ENCODE results near the gene PPT1. TPM values are rescaled to one million over a fixed set of nuclear protein-coding genes. Genes with fewer than 3 reads are reported as not detected.

The PPT1 gene
- total RNA-seq, 1 experiment from 2014 or later, result 107 TPM

DNA sequence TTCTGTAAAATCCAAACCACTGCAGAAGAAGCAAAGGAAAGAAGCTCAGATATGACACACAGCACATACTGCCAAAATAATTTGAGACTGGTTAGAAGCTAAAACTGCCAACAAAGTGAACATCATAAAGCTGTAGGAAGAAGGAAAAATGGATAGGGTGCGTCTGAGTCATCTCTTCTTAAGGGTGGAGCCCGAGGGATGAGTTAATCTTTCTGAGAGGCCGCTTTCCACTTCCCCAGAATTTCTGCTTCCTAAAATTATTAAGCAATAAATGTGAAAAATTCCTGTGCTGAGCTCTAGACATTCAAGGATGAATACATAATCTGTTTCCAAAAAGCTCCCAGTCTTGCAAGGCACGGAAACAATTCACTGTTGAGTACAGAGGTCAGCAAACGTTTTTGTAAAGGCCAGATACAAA is 20.1 kb downstream of the PPT1 start:
- Mint-ChIP-seq H3K4me1 (no peaks in the 10 kb centered on the region), H3K9me3 (no peaks in the 10 kb centered on the region), H3K36me3 (peaks cover 45% of the 10 kb centered on the region), H3K4me3 (no peak overlapping the region), H3K27ac (no peak overlapping the region), H3K27me3 (ENCODE audit: low read depth) (no peaks in the 10 kb centered on the region)
- DNase-seq (ENCODE audit: low spot score), result no peak
- ChIA-PET POLR2A (no interaction called here), CTCF (interaction anchor here (0.9 to 1.3 kb wide), 3 partner anchors 9 to 328 kb away, joined by 3 to 8 read pairs (median 3); no protein-coding TSS in a partner anchor)
- ATAC-seq, result no peak
- TF ChIP-seq GABPB1 (CRISPR knock-in tag; IDR thresholded peaks at IDR 0.05), result no peak
- TF ChIP-seq PRRX2 (CRISPR knock-in tag; IDR thresholded peaks at IDR 0.05), result no peak
- TF ChIP-seq, protein P1, sequence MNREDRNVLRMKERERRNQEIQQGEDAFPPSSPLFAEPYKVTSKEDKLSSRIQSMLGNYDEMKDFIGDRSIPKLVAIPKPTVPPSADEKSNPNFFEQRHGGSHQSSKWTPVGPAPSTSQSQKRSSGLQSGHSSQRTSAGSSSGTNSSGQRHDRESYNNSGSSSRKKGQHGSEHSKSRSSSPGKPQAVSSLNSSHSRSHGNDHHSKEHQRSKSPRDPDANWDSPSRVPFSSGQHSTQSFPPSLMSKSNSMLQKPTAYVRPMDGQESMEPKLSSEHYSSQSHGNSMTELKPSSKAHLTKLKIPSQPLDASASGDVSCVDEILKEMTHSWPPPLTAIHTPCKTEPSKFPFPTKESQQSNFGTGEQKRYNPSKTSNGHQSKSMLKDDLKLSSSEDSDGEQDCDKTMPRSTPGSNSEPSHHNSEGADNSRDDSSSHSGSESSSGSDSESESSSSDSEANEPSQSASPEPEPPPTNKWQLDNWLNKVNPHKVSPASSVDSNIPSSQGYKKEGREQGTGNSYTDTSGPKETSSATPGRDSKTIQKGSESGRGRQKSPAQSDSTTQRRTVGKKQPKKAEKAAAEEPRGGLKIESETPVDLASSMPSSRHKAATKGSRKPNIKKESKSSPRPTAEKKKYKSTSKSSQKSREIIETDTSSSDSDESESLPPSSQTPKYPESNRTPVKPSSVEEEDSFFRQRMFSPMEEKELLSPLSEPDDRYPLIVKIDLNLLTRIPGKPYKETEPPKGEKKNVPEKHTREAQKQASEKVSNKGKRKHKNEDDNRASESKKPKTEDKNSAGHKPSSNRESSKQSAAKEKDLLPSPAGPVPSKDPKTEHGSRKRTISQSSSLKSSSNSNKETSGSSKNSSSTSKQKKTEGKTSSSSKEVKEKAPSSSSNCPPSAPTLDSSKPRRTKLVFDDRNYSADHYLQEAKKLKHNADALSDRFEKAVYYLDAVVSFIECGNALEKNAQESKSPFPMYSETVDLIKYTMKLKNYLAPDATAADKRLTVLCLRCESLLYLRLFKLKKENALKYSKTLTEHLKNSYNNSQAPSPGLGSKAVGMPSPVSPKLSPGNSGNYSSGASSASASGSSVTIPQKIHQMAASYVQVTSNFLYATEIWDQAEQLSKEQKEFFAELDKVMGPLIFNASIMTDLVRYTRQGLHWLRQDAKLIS (CRISPR knock-in tag; IDR thresholded peaks at IDR 0.05; ENCODE audit: borderline replicate concordance), result no peak
- TF ChIP-seq, protein P2, sequence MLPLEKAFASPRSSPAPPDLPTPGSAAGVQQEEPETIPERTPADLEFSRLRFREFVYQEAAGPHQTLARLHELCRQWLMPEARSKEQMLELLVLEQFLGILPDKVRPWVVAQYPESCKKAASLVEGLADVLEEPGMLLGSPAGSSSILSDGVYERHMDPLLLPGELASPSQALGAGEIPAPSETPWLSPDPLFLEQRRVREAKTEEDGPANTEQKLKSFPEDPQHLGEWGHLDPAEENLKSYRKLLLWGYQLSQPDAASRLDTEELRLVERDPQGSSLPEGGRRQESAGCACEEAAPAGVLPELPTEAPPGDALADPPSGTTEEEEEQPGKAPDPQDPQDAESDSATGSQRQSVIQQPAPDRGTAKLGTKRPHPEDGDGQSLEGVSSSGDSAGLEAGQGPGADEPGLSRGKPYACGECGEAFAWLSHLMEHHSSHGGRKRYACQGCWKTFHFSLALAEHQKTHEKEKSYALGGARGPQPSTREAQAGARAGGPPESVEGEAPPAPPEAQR (CRISPR knock-in tag; IDR thresholded peaks at IDR 0.05), result no peak
- TF ChIP-seq ZBTB21 (CRISPR knock-in tag; IDR thresholded peaks at IDR 0.05; ENCODE audit: borderline replicate concordance), result no peak
- no peak for TF ChIP-seq EMX1 (CRISPR knock-in tag; IDR thresholded peaks at IDR 0.05)
- TF ChIP-seq NFATC4 (CRISPR knock-in tag; IDR thresholded peaks at IDR 0.05), result no peak
- TF ChIP-seq ZNF232 (CRISPR knock-in tag; IDR thresholded peaks at IDR 0.05), result no peak
- TF ChIP-seq, protein P3, sequence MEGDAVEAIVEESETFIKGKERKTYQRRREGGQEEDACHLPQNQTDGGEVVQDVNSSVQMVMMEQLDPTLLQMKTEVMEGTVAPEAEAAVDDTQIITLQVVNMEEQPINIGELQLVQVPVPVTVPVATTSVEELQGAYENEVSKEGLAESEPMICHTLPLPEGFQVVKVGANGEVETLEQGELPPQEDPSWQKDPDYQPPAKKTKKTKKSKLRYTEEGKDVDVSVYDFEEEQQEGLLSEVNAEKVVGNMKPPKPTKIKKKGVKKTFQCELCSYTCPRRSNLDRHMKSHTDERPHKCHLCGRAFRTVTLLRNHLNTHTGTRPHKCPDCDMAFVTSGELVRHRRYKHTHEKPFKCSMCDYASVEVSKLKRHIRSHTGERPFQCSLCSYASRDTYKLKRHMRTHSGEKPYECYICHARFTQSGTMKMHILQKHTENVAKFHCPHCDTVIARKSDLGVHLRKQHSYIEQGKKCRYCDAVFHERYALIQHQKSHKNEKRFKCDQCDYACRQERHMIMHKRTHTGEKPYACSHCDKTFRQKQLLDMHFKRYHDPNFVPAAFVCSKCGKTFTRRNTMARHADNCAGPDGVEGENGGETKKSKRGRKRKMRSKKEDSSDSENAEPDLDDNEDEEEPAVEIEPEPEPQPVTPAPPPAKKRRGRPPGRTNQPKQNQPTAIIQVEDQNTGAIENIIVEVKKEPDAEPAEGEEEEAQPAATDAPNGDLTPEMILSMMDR (IDR thresholded peaks at IDR 0.05), result no peak
- no peak for TF ChIP-seq FOXK1 (CRISPR knock-in tag; IDR thresholded peaks at IDR 0.05)
- TF ChIP-seq MXD4 (CRISPR knock-in tag; IDR thresholded peaks at IDR 0.05; ENCODE audit: borderline replicate concordance), result no peak
- TF ChIP-seq, protein P4, sequence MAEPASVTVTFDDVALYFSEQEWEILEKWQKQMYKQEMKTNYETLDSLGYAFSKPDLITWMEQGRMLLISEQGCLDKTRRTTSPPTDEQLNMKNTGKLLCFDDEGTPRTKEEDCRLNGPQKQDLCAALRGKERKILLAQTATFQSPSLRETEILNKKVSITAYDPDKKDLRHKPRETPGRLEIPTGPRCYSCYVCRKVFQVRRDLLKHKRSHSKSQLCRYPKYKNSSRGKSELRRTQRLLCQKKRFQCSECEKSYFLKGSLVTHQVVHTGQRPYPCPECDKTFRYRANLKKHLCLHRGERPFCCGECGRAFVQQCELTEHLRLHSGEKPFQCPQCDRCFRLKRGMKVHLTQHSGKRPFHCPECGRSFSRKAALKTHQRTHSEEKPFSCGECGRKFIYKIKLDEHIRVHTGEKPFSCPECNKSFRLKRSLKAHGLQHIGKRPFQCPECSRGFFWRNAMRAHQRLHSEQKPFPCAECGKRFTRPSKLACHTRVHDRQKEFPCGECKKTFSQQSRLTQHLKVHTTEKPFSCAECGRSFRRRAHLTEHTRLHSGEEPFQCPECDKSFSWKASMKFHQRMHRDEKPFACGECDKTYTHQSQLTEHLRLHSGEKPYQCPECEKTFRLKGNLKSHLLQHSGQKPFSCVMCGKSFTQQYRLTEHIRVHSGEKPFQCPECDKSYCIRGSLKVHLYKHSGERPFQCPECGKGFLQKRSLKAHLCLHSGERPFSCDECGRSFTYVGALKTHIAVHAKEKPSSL (CRISPR knock-in tag; conservative IDR thresholded peaks at IDR 0.05), result no peak
- no peak for TF ChIP-seq ELF4 (CRISPR knock-in tag; IDR thresholded peaks at IDR 0.05; ENCODE audit: low read depth)

DNA sequence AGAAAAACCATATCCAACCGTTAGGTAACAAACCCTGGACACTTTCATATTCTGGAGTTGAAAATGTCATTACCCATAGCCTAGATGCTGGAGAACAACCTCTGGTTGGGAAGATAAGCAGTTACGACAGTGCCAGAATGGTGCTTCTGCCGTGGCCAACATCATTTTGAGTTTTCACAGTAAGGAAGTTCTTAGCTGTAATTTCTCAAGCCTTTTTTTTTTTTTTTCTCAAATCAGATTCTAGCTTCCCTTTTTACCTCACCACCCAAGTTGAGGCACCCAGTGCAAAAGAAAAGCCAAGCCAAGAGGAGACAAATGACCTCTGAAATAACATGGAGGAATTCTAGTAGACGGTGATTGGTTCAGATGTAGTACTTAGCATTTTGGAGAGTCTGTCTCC is 21.8 kb downstream of the PPT1 start:
- no peaks in the 10 kb centered on the region for H3K27me3 Mint-ChIP-seq (ENCODE audit: low read depth)
- no peak overlapping the region for H3K4me3 Mint-ChIP-seq
- H3K27ac Mint-ChIP-seq, result no peak overlapping the region
- no peaks in the 10 kb centered on the region for H3K9me3 Mint-ChIP-seq
- ATAC-seq (no peak), DNase-seq (ENCODE audit: low spot score) (no peak)
- CTCF ChIA-PET, result interaction anchor here (1.0 to 1.9 kb wide), 2 partner anchors 9 to 263 kb away, joined by 5 to 10 read pairs; no protein-coding TSS in a partner anchor
- peaks cover 56% of the 10 kb centered on the region for H3K36me3 Mint-ChIP-seq
- POLR2A ChIA-PET, result interaction anchor here (0.7 kb wide), 1 partner anchor 9 kb away, joined by 3 read pairs; no protein-coding TSS in a partner anchor
- H3K4me1 Mint-ChIP-seq, result no peaks in the 10 kb centered on the region
- TF ChIP-seq, protein P5, sequence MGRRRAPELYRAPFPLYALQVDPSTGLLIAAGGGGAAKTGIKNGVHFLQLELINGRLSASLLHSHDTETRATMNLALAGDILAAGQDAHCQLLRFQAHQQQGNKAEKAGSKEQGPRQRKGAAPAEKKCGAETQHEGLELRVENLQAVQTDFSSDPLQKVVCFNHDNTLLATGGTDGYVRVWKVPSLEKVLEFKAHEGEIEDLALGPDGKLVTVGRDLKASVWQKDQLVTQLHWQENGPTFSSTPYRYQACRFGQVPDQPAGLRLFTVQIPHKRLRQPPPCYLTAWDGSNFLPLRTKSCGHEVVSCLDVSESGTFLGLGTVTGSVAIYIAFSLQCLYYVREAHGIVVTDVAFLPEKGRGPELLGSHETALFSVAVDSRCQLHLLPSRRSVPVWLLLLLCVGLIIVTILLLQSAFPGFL (CRISPR knock-in tag; IDR thresholded peaks at IDR 0.05; ENCODE audit: borderline replicate concordance), result no peak
- TF ChIP-seq JAZF1 (CRISPR knock-in tag; IDR thresholded peaks at IDR 0.05) (no peak), ZNF263 (CRISPR knock-in tag; IDR thresholded peaks at IDR 0.05; ENCODE audit: low read depth) (no peak), ESRRA (CRISPR knock-in tag; IDR thresholded peaks at IDR 0.05; ENCODE audit: borderline replicate concordance) (no peak), HMGA2 (CRISPR knock-in tag; IDR thresholded peaks at IDR 0.05) (no peak), ZNF416 (CRISPR knock-in tag; IDR thresholded peaks at IDR 0.05) (no peak), IRF2 (CRISPR knock-in tag; IDR thresholded peaks at IDR 0.05; ENCODE audit: borderline replicate concordance, low read depth) (no peak), KAT7 (CRISPR knock-in tag; IDR thresholded peaks at IDR 0.05; ENCODE audit: borderline replicate concordance) (no peak), CREB1 (CRISPR knock-in tag; IDR thresholded peaks at IDR 0.05) (no peak)
- TF ChIP-seq, protein P6, sequence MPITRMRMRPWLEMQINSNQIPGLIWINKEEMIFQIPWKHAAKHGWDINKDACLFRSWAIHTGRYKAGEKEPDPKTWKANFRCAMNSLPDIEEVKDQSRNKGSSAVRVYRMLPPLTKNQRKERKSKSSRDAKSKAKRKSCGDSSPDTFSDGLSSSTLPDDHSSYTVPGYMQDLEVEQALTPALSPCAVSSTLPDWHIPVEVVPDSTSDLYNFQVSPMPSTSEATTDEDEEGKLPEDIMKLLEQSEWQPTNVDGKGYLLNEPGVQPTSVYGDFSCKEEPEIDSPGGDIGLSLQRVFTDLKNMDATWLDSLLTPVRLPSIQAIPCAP (CRISPR knock-in tag; IDR thresholded peaks at IDR 0.05), result no peak
- TF ChIP-seq, protein P7, sequence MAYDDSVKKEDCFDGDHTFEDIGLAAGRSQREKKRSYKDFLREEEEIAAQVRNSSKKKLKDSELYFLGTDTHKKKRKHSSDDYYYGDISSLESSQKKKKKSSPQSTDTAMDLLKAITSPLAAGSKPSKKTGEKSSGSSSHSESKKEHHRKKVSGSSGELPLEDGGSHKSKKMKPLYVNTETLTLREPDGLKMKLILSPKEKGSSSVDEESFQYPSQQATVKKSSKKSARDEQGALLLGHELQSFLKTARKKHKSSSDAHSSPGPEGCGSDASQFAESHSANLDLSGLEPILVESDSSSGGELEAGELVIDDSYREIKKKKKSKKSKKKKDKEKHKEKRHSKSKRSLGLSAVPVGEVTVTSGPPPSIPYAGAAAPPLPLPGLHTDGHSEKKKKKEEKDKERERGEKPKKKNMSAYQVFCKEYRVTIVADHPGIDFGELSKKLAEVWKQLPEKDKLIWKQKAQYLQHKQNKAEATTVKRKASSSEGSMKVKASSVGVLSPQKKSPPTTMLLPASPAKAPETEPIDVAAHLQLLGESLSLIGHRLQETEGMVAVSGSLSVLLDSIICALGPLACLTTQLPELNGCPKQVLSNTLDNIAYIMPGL (CRISPR knock-in tag; IDR thresholded peaks at IDR 0.05), result no peak
